ENCODE measurements around the gene FAU. TPM values are rescaled to one million over a fixed set of nuclear protein-coding genes. Genes with fewer than 3 reads are reported as not detected.
"Not testable (repeated sequence)": the region's sequence is repeated elsewhere in the genome, so short reads cannot be mapped to it uniquely, and the experiment has no call there.

The FAU gene
- 137 and 188 TPM in 2 replicates for total RNA-seq (2014; rRNA removed; shearing (Covaris generic))

DNA sequence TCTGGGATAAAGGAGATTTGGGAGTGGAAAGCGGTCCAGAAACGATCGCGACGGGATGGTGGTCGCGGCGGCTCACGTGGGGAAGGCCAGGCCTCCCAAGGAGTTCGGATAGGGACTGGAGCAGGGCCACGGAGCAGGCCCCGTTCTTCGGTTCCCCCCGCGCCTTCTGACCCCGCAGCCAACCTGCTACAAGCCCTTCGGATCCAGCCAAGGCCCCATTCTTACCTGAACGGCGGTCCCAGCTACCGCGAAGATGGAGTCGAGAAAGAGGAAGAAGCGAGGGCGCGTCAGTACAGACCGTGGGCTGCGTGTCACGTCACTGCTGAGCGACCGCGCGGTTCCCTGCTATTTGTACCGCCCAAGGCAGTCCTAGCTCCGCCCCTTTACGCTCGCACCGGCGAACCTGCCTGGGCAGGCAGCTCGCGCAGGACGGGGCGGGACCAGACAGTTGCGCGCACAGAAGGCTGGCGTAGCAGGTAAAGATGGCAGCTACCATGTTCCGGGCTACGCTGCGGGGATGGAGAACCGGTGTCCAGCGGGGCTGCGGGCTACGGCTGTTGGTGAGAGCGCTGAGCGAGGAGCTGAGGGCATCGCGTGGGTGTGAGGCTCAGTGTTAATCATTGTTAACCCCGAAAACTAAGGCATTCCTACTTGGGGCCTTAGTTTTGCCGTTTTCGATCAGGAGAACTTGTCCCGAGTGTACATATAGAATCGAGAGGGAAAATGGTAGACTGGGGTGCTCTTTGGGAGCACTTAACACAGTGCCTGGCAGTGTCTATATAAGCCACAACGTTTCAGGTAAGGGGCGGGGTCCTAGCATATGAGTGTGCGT, at the start of gene FAU, which contains the start of gene MRPL49:
Gene FAU (minus strand): TSS at position 270 of the 832 bp plus-strand sequence. CDS start 321 bp downstream, outside the sequence.
Gene MRPL49 (plus strand): TSS at position 457 of the 832 bp plus-strand sequence. CDS start 26 bp downstream, at position 483.
- peak; percentile 99 for DNase-seq (ENCODE audit: low spot score)
- in situ Hi-C loops (cut with HindIII; ENCODE audit: low sequenced_read_pairs): no loop called here

DNA sequence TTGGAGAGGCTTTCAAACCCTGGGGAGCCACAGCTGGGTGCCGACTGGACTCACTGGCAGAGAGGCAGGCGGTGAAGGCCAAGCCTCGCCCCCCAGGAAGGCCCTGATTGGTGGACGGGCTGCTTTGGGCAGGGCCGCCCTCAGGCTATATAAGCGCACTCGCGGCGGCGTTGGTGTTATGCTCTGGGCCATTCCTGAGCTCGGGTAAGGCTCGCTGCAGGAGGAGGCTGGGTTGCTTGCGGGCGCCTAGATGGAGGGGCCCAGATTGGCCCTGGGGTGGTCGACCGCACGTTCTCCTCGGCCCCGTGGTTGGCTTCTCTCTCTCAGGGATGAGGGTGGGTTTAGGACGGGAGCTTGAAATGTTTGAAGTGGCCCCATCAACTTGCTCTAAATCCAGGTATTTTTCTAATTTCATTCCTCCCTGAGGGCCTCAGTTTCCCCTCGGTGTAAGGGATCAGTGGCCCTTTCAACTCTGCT, 48.2 kb upstream of the FAU start, which contains the start of gene SPDYC:
Gene SPDYC (plus strand): TSS at position 176 of the 477 bp plus-strand sequence. CDS start 1,125 bp downstream, outside the sequence.
- in situ Hi-C loops (cut with HindIII; ENCODE audit: low sequenced_read_pairs): no loop called here
- peak; percentile 19 for DNase-seq (ENCODE audit: low spot score)

DNA sequence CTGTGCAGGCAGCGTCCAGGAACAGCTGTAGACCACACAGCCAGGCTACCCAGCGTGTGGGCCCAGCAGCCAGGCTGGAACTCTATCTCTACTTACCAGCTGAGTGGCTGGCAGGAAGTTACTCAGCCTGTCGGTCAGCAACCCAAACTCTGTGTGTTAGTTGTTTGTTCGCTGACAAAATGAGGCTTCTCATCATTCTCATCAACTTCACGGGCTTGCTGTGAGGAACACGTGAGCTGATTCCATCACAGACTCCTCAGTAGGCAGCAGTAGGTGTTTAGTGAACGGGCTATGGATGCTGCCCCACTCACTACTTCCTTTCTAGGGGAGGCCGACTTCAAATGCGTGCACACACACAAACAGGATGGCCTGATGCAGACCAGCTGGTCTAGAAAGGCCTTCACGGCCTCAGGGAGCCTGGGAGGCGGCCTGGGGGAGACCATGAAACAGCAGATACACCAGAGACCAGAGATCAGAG, 47.3 kb upstream of the FAU start:
- in situ Hi-C loops (cut with HindIII; ENCODE audit: low sequenced_read_pairs): no loop called here
- no peak for DNase-seq (ENCODE audit: low spot score)

DNA sequence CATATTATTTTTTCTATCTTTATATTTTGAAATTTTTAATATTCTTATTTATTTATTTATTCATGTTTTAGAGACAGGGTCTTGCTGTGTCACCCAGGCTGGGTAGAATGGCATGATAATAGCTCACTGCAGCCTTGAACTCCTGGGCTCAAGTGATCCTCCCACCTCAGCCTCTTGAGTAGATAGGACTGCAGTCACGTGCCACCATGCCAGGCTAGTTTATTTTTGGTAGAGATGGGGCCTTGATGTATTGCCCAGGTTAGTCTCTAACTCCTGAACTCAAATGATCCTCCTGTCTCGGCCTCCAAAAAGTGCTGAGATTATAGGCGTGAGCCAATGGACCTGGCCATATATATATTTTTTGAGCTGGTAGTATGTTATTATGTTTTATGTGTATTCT, 45.7 kb upstream of the FAU start:
- DNase-seq (ENCODE audit: low spot score): no peak
- in situ Hi-C loops (cut with HindIII; ENCODE audit: low sequenced_read_pairs): no loop called here

DNA sequence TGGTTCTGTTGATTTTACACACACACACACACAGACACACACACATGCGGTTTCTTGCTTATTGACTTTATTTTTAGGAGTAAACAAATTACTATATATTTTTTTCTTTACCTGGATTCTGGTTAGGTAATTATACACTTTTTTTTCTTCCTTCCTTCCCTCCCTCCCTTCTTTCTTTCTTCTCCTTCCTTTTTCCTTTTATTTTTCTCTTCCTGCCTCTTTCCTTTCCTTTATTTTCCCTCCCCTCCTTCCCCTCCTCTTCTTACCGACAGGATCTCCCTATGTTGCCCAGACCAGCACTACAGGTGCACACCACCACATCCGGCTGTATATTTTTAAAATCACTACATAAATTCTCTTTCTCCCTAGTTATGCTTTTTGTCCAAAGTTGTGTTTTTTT, 45.0 kb upstream of the FAU start:
- in situ Hi-C loops (cut with HindIII; ENCODE audit: low sequenced_read_pairs): no loop called here
- DNase-seq (ENCODE audit: low spot score): no peak

DNA sequence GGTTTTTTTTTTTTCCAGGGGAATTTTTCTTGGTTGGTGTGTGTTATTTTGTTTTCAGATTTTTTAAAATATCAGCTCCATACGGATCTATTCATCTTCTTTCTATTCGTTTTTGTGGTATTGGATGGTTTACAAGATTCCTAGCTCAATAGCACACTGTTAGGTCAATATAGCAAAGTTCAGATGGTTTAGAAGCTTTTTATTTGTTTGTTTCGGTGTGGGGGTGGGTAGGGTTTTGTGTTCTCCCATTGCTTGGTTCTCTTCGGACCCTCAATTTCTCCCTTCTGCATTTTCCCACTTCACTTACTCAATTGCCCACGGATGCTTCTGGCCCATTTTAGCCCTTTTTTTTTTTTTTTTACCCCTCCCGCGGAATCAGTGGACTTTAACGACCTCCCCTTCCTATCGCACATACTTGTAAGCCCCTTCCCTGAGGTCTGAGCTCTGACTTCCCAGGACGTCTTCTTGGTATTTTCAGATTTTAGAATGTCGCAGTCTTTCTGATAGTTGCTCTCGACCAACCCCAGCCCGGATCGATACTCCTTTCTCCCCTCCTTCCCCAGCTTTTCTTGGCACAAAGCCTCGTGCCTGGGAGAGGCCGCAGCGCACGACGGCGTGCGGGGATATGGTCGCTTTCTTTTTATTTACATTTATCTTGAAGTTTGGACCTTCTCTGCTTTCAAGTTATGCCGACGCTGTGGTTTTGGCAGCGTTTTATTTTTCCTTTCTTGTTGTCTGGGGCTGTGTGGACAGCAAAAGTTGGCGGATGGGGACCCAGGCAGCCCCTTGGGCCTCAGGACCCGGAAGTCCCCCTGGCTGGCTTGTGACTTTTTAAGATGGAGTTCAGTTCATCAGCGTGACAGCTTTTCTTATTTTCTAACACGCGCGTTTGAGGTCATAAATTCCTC, 43.7 kb upstream of the FAU start:
- no peak for DNase-seq (ENCODE audit: low spot score)
- in situ Hi-C loops (cut with HindIII; ENCODE audit: low sequenced_read_pairs): no loop called here

DNA sequence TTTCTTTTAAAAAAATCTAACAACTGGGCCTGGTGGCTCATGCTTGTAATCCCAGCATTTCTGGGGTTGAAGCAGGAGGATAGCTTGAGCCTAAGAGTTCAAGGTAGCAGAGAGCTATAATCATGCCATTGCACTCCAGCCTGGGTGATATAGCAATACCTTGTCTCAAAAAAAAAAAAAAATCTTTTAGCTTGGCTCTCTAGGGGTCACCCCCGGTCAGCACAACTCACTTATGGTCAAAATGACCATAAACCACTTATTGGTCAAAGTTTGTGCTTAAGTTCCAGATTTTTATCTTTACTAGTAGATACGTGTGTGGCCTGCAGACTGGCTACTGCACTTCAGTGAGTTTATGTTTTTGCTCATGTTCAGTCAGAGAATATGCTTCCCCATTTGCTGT, 41.8 kb upstream of the FAU start:
- DNase-seq (ENCODE audit: low spot score): no peak
- in situ Hi-C loops (cut with HindIII; ENCODE audit: low sequenced_read_pairs): no loop called here

DNA sequence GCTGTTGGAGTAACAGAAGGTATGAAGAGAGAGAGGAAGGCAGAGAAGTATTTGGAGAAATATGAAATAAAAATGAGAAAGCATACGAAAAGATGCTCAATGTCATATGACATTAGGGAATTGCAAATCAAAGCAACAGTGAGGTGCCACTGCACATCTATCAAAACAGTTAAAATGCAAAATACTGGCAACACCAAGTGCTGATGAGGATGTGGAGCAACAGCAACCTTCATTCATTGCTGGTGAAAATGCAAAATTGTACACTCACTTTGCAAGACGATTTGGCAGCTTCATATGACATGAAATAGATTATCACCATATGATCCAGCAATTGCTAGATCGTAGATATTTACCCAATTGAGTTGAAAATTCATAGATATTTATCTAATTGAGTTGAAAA, 38.7 kb upstream of the FAU start:
- no peak for DNase-seq (ENCODE audit: low spot score)
- in situ Hi-C loops (cut with HindIII; ENCODE audit: low sequenced_read_pairs): no loop called here

DNA sequence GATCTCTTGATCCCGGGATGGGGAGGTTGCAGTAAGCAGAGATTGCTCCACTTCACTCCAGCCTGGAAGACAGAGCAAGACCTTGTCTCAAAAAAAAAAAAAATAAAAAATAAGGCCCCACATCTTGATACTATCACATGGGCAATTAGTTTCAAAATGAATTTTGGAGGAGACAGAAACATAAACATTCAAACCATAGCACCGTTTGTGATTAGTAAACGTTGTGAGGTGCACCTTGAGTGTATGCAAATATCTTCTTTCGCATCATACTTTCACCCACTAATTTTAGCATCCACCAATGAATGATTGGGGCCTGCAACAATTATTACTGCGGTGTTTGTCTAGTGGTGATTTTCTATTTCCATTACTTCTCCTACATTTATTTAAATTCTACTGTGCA, 37.1 kb upstream of the FAU start:
- in situ Hi-C loops (cut with HindIII; ENCODE audit: low sequenced_read_pairs): no loop called here
- no peak for DNase-seq (ENCODE audit: low spot score)

DNA sequence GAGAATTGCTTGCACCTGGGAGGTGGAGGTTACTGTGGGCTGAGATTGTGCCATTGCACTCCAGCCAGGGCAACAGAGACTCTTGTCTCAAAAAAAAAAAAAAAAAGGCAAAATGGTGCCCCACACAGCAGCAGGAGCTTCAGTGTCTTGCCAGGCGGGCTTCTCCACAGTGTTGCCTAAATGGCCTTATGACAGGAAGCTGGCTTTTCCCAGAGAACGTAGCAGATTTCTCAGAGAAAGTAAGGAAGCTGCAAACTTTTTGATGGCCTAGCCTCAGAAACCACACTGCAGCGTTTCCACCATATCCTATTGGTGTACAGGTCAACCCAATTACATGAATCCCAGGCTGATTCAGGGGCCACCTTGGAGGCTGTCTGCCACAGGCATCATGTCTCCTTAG, 35.4 kb upstream of the FAU start:
- in situ Hi-C loops (cut with HindIII; ENCODE audit: low sequenced_read_pairs): no loop called here

DNA sequence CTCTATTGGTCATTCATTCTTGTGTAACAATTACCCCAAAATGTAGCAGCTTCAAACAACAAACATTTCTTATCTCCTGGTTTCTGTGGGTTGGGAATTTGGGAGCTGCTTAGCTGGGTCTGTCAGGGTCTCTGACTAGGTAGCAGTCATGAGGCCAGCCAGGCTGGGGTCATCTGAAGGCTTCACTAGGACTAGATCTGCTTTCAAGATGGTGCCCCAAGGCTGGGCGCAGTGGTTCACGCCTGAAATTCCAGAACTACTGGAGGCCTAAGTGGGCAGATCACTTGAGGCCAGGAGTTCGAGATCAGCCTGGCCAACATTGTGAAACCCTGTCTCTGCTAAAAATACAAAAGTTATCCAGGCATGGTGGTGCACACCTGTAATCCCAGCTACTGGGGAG, 35.0 kb upstream of the FAU start:
- in situ Hi-C loops (cut with HindIII; ENCODE audit: low sequenced_read_pairs): no loop called here
- no peak for DNase-seq (ENCODE audit: low spot score)

More for the DNA sequence above, 35.4 kb upstream of the FAU start:
- DNase-seq (ENCODE audit: low spot score): no peak

DNA sequence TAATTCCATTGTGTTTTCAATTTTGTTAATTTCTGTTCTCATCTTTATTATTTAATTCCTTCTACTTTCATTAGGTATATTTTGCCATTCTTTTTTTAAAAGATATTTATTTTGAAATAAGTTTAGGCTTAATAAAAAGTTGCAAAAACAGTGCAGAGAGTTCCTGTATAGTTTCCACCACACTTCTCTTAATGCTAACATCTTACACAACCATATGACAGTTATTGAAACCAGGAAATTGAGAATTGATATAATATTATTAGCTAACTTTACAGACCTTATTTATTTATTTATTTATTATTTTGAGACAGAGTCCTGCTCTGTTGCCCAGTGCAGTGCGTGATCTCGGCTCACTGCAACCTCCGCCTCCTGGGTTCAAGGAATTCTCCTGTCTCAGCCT, 34.3 kb upstream of the FAU start:
- in situ Hi-C loops (cut with HindIII; ENCODE audit: low sequenced_read_pairs): no loop called here
- DNase-seq (ENCODE audit: low spot score): no peak

DNA sequence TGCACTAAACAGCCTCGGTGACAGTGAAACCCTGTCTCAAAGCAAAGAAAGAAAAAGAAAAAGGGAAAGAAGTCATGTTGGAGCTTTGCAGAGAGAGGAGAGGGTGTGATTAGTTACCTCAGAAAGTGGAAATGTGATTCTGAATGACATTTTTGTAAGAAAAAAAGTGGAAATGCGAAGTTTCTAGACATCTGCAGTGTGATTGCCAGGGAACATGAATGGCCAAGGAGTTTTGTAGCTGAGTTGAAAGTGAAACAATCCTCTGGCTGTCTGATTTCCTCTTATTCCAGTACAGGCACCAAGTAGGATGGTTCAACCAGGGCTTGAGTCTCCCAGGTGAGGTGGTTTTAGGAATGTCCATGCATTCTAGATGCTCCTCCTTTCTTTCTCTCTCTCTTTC, 30.2 kb upstream of the FAU start:
- in situ Hi-C loops (cut with HindIII; ENCODE audit: low sequenced_read_pairs): no loop called here
- DNase-seq (ENCODE audit: low spot score): no peak

DNA sequence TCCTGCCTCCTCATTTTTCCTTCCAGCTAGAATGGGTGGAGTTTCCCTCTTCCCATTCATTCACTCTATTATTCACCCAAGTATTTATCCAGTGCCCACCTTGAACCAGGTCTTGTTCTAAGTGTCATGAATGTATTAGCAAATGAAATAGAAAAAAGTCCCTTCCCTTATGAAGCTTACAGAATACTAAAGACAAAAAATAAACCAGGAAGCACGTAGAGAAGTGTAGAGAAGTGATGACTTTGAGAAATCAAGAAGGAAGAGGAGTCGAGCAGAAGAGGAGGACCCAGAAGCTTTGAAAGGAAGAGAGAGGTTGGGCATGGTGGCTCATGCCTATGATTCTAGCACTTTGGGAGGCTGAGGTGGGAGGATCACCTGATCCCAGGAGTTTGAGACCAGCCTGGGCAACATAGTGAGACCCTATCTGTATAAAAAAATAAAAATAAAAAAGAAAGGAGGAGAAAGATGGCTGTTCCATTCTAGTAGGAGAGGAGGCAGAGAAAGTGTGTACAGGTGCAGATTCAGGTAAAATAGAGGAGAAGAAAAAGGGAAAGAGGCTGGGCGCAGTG, 29.5 kb upstream of the FAU start:
- no peak for DNase-seq (ENCODE audit: low spot score)
- in situ Hi-C loops (cut with HindIII; ENCODE audit: low sequenced_read_pairs): no loop called here

DNA sequence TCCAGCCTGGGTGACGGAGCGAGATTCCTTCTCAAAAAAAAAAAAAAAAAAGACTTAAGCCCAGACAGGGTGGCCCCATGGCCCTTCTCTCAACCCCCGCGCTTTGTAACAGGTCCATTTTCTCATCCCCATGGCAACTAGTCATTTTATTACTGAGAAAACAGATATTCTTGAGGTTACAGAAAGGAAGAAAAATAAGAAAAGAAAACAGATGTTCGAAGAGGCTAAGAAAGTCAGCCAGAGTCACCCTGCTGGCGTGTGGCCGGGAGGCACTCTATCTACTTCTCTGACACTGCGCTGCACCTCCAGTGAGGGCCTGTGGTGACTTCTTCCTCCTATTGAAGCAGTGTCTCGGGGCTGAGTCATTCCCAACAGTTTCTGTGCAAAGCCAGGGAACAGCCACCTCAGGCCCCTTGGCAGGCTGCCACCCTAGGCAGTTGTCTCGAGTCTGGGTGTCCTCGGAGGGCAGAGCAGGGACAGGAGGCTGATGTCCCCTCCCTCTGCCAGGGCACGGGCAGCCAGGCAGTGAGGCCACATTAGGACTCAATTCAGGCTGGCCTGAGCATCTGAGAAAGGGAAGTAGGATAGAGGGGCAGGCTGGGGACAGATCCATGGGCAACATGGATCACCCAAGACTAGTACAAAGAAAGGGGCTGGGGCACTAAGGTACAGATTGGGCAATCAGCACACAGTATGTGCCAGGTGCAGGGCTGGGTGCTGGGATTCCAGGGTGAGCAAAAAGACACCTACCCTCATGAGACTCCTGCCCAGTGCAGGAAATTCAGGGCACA, 28.8 kb upstream of the FAU start:
- peak; percentile 31 for DNase-seq (ENCODE audit: low spot score)
- in situ Hi-C loops (cut with HindIII; ENCODE audit: low sequenced_read_pairs): no loop called here

DNA sequence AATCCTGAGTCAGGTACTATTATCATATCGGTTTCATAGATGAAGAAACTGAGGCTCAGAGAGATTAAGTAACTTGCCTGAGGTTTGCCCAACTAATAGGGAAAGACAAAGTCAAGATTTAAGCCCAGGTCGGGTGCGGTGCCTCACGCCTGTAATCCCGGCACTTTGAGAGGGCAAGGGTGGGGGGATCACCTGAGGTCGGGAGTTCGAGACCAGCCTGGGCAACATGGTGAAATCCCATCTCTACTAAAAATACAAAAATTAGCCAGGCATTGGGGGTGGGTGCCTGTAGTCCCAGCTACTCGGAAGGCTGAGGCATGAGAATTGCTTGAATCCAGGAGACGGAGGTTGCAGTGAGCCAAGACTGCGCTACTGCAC, 28.2 kb upstream of the FAU start:
- DNase-seq (ENCODE audit: low spot score); in situ Hi-C loops (cut with HindIII; ENCODE audit: low sequenced_read_pairs): not testable (repeated sequence)

DNA sequence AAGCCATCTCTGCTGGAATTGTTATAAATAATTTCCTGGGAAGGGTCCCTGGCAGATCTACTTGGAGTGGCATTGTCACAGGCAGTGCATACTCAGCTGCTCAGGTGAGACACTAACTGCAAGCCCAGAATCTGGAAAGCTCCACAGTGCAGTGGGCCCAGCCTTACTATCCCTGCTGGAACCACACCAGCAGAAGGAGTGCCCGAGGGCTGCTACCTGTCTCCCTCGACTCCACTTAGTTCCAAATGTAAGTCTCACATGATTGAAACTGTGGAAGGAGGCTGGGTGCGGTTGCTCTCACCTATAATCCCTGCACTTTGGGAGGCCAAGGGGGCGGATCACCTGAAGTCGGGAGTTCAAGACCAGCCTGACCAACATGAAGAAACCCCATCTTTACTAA, 26.7 kb upstream of the FAU start:
- no peak for DNase-seq (ENCODE audit: low spot score)
- in situ Hi-C loops (cut with HindIII; ENCODE audit: low sequenced_read_pairs): no loop called here

DNA sequence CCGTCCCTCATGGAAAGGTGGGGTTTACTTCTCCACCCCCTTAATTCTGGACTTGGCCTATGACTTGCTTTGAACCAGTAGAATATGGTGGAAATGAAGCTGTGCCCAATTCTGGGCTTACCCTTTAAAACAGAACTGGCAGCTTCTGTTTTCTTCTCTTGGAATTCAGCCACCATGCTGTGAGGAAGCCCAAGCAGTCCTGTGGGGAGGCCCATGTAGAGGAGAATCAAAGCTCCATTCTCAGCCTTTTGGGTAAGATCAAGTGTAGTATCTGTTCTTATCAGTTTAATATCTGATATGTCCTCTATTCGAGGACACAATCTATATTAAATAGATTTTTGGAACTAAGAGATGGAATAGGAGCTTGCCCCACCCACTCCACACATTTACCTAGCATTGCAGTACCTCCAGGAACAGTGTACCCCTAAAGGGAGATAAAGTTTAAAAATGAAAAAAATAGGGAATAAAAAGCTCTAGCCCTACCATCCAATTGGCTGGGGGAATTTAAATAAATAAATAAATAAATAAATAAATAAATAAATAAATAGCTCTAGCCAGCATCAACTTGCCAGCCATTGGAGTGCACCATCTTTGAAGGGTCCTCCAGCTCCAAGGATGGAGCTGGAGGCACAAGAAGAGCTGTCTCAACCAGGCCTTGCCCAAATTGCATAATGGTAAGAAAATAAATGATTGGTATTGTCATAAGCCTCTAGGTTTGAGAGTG, 25.6 kb upstream of the FAU start:
- in situ Hi-C loops (cut with HindIII; ENCODE audit: low sequenced_read_pairs): no loop called here
- no peak for DNase-seq (ENCODE audit: low spot score)
